GM23338 (cell line): ENCODE measurements around the gene METTL26.

Experiments used
- CREB1 ChIP-seq: fragments of 250-450 bp; sonication (Bioruptor Pico); IDR thresholded peaks from 2 replicates; pipeline ENCODE4 v1.5.0; 2020; ENCODE audit warnings: low read depth, mild to moderate bottlenecking, moderate library complexity
- EZH2 ChIP-seq: fragments of 200-600 bp; sonication (generic); IDR thresholded peaks from one replicate; pipeline ENCODE4 v1.8.0; 2017; ENCODE audit warnings: antibody characterized with exemption, mild to moderate bottlenecking, low read depth; ENCODE audit not compliant: unreplicated experiment
- EZH2phosphoT487 ChIP-seq: fragments of 200-600 bp; sonication (generic); IDR thresholded peaks from one replicate; pipeline ENCODE4 v1.8.1; 2018; ENCODE audit warnings: antibody characterized with exemption; ENCODE audit not compliant: unreplicated experiment
- NANOG ChIP-seq: IDR thresholded peaks from 2 replicates; pipeline ENCODE4 v1.6.1; 2016; ENCODE audit warnings: antibody characterized with exemption, borderline replicate concordance
- POLR2AphosphoS5 ChIP-seq: IDR thresholded peaks from 2 replicates; pipeline ENCODE4 v1.6.1; 2016; ENCODE audit warnings: antibody characterized with exemption, low read depth
- STAT1 ChIP-seq: IDR thresholded peaks from one replicate; pipeline ENCODE4 v1.6.1; 2016; ENCODE audit warnings: antibody characterized with exemption; ENCODE audit not compliant: unreplicated experiment
- ZNF114 ChIP-seq: fragments of 250-450 bp; sonication (Bioruptor Pico); IDR thresholded peaks from 2 replicates; pipeline ENCODE4 v1.5.0; 2020; ENCODE audit warnings: mild to moderate bottlenecking, moderate library complexity
- TF ChIP-seq, protein P1 (sequence below), 2 experiments: fragments of 200-600 bp in 1 of 2; sonication (generic) in 1 of 2; conservative IDR thresholded peaks; 2 replicates each; pipeline versions ENCODE4 v1.5.1 to v1.6.1; 2016 to 2017; ENCODE audit warnings: antibody characterized with exemption in 2 of 2, low read depth in 2 of 2, mild to moderate bottlenecking in 2 of 2, moderate library complexity in 1 of 2
- TF ChIP-seq, protein P2 (sequence below): IDR thresholded peaks from one replicate; pipeline ENCODE4 v1.6.1; 2018; ENCODE audit warnings: antibody characterized with exemption; ENCODE audit not compliant: unreplicated experiment

DNA sequence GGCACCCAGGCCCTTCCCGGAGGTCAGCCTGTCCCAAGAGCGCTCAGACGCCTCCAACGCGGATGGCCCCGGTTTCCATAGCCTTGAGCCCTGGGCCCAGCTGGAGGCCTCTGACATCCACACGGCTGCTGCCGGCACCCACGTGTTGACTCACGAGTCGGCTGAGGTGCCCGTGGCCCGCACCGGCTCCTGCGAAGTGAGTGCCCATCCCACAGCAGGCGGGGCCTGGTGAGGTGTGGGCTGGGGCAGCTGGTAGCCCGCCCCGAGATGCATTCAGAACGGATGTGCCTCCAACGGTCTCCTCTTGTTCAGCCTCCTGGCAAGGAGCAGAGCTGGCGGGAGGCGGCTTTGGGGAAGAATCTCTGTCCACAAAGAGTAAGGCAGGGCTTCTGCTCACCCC lies 15.7 kb upstream of the METTL26 start:
- TF ChIP-seq ZNF114 (no peak), POLR2AphosphoS5 (no peak), EZH2 (no peak), CREB1 (CRISPR knock-in tag) (no peak), EZH2phosphoT487 (no peak), STAT1 (no peak), NANOG (no peak)
- TF ChIP-seq, protein P1, sequence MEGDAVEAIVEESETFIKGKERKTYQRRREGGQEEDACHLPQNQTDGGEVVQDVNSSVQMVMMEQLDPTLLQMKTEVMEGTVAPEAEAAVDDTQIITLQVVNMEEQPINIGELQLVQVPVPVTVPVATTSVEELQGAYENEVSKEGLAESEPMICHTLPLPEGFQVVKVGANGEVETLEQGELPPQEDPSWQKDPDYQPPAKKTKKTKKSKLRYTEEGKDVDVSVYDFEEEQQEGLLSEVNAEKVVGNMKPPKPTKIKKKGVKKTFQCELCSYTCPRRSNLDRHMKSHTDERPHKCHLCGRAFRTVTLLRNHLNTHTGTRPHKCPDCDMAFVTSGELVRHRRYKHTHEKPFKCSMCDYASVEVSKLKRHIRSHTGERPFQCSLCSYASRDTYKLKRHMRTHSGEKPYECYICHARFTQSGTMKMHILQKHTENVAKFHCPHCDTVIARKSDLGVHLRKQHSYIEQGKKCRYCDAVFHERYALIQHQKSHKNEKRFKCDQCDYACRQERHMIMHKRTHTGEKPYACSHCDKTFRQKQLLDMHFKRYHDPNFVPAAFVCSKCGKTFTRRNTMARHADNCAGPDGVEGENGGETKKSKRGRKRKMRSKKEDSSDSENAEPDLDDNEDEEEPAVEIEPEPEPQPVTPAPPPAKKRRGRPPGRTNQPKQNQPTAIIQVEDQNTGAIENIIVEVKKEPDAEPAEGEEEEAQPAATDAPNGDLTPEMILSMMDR (conservative IDR thresholded peaks at IDR 0.05; ENCODE audit: low read depth in 2 of 2), result no peak
- TF ChIP-seq, protein P2, sequence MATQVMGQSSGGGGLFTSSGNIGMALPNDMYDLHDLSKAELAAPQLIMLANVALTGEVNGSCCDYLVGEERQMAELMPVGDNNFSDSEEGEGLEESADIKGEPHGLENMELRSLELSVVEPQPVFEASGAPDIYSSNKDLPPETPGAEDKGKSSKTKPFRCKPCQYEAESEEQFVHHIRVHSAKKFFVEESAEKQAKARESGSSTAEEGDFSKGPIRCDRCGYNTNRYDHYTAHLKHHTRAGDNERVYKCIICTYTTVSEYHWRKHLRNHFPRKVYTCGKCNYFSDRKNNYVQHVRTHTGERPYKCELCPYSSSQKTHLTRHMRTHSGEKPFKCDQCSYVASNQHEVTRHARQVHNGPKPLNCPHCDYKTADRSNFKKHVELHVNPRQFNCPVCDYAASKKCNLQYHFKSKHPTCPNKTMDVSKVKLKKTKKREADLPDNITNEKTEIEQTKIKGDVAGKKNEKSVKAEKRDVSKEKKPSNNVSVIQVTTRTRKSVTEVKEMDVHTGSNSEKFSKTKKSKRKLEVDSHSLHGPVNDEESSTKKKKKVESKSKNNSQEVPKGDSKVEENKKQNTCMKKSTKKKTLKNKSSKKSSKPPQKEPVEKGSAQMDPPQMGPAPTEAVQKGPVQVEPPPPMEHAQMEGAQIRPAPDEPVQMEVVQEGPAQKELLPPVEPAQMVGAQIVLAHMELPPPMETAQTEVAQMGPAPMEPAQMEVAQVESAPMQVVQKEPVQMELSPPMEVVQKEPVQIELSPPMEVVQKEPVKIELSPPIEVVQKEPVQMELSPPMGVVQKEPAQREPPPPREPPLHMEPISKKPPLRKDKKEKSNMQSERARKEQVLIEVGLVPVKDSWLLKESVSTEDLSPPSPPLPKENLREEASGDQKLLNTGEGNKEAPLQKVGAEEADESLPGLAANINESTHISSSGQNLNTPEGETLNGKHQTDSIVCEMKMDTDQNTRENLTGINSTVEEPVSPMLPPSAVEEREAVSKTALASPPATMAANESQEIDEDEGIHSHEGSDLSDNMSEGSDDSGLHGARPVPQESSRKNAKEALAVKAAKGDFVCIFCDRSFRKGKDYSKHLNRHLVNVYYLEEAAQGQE, result no peak
